Stimulated activated CD4-positive, alpha-beta T cell treated with anti-CD3 and anti-CD28 coated beads, TNF-alpha, amount 100 ng/mL, for 1 hour (primary cell): ENCODE results near the gene GPATCH8.
"Not testable (repeated sequence)": the region's sequence is repeated elsewhere in the genome, so short reads cannot be mapped to it uniquely, and the experiment has no call there.

Experiments used
- DNase-seq, 3 donors: peaks; one replicate each; pipeline ENCODE4 v3.0.0-alpha.2; 2020; ENCODE audit warnings: low read depth in 3 of 3, low spot score in 1 of 3

The GPATCH8 gene

DNA sequence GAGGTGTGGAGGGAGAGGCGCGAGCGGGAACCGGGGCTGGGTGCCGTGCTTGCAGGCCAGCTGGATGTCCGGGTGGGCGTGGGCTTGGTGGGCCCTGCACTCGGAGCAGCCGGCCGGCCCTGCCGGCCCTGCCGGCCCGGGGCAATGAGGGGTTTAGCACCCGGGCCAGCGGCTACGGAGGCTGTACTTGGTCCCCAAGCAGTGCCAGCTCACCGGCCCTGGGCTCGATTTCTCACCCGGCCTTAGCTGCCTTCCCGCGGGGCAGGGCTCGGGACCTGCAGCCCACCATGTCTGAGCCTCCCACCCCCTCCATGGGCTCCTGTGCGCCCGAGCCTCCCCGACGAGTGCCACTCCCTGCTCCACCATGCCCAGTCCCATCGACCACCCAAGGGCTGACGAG is 24.7 kb upstream of the GPATCH8 start:
- DNase-seq = no peak

DNA sequence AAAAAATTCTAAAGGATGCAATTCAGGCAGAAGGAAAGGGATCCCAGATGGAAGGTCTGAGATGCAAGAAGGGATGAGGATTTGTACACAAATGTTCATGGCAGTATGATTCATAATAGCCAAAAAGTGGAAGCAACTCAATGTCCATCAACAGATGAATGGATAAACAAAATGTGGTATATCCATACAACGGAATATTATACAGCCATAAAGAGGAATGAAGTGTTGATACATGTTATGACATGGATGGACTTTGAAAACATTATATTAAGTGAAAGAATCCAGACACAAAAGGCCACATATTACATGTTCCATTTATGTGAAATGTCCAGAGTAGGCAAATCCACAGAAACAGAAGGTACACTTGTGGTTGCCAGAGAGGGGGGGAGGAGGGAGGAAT is 23.9 kb upstream of the GPATCH8 start:
- DNase-seq = no peak

DNA sequence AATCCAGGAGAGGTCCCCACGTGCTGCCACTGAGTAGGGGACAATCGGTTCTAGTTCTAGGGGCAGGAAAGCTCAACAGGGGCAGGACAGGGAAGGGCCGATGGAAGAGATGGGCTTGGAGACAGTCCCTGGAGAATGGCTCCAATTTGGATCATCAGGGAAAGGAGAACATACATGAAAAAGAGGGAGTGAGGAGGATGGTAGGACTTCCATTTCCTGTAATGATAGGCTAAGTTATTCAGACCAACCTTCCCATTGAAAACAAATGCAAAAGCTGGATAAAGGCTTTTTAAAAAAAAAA is 20.4 kb upstream of the GPATCH8 start:
- DNase-seq = no peak

DNA sequence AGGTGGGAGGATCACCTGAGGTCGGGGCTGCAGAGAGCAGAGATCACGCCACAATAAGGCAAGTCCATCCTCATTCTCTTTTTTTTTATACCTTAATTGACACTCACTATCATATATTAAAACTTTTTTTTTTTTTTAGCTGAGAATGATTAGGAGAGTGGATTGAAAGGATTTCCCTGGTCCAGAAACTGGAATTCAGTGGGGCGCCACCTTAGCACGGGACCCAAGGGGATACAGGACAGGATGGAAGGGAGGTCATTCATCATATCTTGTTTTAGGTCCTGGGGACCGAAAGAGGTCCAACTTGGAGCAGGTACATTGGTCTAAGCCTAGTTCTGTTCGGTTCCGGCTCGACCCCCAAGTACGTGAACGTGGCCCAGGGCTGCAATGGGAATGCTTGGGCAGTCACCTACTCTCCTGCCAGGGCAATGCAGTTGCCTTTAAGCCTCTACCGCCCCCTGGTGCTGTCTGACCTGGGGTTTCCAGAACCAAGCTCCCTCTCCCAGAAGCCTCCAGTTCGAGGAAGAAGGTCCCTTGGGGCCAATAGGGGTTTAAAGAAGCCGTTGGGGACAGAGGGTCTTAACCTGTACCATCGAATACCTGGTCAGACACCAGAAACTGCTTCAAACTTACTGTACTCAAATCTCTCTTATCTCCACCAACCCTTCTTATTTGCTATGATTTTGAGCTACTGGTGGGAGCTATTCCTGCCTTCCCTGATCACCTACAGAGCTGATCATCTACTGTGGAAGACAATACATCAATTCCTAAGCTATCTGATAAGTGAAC is 19.9 kb upstream of the GPATCH8 start:
- DNase-seq = peak in 1 of 3 donors; percentile 33

DNA sequence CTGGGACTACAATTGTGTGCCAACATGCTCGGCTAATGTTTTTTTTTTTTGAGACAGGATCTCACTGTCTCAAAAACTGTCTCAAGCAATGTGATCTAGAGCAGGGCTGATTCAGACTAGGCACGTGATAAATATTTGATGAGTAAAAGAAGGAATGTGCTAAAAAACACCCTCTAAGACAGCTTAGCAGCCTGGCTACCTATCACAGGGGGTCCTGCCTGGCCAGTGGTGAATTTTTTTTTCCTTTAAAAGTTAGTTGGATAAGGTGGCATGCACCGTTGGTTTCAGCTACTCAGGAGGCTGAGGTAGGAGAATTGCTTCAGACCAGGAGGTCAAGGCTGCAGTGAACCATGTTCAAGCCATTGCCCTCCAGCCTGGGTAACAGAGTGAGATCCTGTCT is 14.8 kb upstream of the GPATCH8 start:
- no peak for DNase-seq

DNA sequence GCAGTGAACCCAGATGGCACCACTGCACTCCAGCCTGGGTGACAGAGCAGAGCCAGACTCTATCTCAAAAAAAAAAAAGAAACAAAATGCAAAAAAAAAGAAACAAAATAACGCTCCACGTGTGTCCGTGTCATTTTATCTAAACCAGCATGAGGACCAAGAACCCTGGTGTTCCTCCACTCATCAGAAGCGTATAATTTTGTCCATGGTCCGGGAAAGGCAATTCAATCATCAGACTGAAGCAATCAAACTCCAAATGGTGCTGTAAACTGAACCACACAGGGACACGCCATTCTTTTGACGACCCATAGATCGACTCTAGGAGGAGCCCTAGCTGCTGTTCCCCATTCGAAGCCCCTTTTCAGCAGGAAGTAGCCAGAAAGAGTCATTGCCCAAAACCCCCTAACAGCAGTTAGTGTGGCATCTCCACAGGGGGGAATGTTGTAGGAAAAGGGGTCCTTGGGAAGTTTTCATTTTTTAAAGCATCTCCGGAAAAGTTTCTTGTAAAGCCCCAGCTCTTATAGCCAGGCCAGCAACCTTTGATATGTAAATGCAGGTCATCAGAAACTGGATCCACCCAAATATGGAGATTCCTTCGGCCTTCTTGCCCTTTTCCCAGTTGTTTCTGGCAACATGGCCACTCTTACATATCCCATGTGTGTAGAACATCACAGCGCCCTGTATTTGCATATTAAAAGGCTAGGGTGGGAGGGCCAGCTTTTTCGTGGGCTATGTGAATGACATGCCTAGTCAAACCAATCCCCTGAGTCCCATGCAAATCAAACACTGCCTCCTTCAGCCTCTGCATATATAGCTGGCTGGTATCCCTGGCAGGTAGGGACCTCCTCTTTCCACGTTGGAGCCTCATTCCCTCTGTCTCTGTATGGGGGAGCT is 8.3 kb upstream of the GPATCH8 start:
- DNase-seq = not testable (repeated sequence)

DNA sequence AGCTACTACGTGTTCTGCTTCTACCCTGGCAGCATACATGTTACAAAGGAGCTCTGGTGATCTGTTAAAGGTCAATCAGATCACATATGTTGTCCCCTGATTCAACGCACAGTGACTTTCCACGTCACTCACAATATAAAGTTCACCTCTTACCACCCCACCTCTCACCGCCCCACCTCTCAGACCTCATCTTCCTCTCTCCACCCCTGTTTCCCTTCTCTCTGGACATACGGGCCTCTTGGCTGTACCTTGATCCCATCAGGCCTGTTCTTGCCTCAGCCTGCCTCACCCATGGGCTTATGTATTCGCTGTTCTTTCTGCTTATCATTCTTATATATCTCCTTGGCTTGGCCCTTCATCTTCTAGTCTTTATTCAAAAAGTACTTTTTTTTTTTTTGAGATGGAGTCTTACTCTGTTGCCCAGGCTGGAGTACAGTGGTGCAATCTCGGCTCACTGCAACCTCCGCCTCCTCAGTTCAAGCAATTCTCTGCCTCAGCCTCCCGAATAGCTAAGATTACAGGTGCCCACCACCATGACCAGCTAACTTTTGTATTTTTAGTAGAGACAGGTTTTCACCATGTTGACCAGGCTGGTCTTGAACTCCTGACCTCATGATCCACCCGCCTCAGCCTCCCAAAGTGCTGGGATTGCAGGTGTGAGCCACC is 3.9 kb upstream of the GPATCH8 start:
- DNase-seq = not testable (repeated sequence)

DNA sequence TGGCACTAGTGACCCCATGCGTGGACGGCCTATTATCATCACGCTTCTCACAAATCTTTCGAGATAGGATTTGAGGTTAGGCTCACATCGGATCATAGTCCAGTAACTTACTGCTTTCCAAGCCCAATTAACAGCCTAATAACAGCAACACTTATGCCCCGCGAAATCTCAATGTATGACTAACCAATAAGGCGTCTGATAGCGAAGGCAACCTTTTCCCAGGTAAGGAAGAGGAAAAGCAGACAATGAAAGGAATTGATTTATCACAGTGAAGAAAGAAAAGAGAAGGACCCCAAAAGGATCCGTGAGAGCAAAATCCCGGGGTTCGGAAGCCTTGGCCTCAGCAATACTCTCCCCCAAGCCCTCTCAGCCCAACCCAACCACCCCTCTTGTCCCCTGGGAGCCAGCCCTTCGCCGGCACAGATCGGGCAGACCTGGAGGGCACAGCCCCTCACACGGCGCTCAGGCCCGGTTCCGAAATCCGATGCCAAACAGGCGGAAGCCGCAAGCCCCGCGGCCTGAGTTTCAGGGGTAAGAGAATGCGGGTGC is 534 bp downstream of the GPATCH8 start:
- DNase-seq = peak in 1 of 3 donors; percentile 2

DNA sequence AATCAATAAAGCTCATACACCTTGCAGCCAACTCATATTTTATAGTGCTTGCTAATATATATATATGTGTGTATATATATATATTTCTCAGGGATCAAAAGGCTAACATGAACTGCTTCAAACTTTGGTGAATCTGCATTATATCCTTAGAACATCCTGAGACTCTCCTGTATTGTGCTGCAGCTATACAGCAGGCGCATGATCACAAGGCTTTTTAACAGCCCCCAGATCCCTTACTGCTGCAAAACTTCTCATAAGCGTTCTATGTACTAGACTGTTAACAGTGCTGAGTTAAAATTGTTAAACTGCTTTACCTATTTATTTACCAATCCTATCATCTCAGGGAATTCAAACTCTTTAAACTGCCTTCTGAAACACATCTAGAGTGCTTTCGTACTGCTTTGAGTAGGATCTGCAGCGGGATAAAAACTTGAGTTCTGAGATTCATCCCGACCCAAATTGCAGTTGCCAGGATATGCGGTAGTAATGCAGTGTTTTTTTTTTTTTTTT is 1.3 kb downstream of the GPATCH8 start:
- DNase-seq = no peak

DNA sequence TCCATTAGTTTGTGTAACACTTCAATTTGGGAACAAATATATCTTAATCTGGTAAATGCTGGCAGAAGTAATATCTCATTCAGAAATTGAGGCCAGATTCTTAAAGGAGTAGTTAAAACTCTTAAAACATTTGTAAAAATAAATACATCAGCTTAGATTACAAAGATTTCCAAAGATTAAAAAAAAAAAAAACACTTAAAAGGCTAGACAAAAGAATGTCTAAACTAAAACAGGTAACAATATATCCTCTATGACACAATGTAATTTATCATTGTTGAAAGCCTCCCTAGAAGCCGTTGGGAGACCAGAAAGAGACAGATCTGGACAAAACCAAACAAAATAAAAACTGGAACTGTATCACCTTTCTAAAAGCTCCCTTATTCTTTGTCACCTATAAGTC is 3.5 kb downstream of the GPATCH8 start:
- DNase-seq = no peak

DNA sequence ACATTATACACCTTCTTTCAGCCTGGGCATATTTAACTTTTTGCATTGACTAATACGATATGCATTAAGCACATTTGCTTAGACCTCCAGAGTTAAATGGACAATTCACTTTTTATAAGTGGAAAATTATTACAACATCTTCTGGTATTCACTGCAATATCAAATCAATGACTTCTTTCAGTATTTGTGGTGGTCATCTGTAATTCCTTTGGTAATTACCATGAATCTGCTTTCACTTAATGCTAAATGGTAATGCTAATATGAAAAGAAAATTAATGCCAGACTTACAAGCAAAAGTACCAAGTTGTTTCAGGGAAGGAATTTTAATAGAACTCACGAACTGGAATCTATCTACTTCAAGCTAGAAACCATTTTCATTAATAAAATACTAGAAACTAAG is 6.4 kb downstream of the GPATCH8 start:
- no peak for DNase-seq

DNA sequence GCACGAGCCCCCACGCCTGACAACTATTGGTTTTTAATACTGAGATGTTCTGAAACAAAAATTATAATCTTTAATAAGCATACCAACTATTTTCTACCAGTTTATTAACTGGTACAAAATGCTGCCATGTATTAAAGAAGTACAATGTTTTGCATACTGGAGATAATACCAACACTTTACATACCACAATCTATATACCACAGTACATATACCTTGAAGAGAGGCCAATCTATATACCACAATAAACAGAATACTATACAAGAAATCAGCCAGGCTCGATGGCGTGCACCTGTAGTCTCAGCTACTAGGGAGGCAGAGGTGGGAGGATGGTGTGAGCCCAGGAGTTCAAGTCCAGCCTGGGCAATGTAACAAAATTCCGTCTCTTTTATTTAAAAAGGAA is 9.9 kb downstream of the GPATCH8 start:
- no peak for DNase-seq

DNA sequence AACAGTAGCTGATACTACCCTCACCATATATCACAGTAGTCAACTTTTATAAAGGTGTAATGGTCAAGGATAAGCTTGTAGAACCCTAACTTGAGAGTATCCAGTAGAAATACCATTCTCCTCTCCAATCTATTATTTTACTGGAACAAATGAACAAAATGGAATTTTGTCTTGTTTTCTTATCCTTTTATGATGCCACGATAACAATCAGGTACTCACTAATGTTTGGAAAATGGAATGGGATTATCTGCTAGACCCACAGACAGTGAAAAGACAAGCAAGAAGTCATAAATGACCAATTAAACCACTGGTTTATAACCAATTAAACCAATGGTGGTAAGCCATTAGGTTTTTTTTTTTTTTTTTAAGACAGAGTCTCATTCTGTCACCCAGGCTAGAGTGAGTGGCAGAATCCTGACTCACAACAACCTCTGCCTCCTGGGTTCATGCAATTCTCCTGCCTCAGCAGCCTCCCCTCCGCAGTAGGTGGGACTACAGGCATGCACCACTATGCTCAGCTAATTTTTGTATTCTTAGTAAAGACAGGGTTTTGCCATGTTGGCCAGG is 10.4 kb downstream of the GPATCH8 start:
- no peak for DNase-seq

DNA sequence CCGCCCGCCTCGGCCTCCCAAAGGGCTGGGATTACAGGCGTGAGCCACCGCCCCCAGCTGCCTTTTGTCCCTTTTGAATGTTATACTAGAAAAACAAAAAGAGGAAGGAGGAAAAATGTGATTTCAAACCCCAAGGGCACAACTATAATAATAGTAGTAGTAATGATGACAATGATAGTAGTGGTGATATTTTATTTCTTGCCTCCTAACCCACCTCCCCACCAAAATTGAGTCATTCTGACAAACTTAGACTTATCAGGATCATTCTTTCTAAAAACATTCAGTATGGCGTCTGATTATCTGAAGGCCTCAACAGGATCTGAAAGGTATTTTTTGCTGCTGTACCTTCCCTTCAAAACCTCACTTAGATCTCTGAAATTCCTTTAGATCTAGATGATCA is 13.6 kb downstream of the GPATCH8 start:
- DNase-seq = no peak

DNA sequence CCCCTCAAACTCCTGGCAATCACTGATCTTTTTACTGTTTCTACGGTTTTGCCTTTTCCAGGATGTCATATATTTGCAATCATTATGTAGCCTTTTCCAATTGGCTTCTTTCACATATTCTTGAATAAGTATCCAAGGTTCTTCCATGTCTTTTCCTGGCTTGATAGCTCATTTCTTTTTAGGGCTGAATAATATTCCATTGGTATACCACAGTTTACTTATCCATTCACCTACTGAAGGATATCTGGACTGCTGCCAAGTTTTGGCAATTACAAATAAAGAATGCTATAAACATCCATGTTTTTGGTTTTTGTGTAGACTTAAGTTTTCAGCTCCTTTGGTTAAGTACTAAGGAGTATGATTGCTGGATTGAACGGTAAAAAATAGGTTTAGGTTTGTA is 16.0 kb downstream of the GPATCH8 start:
- no peak for DNase-seq

DNA sequence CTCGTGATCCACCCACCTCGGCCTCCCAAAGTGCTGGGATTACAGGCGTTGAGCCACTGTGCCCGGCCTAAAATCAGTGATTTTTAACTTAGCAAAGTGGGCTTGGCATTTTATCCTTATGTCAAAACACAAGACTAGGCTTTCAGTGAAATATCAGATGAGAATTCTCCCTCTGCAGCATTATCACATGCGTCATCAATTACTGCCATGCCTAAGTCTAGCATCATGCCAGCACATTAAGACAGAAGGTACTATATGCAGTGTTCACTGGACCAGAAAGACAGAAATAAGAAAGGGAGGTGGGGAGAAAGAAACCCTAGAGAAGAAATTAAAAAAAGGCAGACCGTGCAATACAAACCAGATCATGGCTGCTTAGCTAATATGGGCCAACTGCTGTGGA is 29.8 kb downstream of the GPATCH8 start:
- DNase-seq = no peak

DNA sequence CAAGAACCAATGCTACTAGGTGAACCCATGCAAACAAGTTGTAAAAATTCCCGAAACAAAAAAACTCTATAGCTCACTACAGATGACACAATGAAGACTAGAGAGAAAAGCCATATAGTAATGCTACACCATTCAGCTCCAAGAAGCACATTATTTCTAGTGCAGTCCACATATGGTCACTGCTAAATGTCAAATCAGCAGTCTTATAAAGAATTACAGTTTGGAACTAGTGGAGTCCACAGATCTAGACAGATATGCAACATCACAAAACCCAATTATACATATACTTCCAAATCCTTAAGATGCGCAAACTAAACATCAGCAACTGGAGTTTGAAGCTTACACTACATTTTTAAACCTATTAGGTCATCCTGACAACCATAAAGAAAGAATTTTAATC is 33.5 kb downstream of the GPATCH8 start:
- DNase-seq = no peak

DNA sequence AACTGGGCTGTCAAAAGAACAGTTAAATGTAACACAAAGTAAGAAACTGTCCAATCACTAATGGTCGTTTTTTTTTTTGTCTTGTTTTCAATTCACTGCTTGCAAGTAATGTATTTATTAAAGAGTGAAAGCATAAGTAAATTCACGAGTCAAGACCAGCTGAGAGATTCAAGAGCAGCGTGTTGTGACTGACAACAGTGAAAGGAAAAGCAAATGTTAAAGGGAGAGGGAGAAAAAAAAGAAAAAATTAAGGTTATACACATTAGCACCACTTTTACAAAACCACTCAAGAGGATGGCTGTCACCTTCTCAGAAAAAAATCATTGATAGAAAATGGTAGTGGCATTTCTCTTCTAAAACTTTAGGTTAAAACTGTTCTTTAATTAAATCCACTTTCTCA is 36.1 kb downstream of the GPATCH8 start:
- DNase-seq = no peak

DNA sequence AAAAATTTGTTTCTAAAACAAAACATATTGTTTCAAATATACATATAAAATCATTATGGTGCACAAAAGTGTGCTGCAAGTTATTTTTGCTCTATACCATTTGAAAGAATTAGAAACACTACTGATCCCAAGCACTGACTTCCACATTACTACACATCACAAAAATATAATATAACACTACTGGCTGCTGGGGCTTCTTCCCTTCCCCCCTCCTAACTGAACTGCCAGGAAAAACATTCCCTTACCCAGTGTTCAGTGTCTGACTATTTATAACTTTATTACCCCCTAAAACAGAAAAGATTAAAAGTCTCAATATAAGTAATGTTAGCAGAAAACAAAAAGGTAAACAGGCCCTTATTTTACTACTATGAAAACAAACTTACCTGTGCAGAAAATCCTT is 36.9 kb downstream of the GPATCH8 start:
- no peak for DNase-seq

DNA sequence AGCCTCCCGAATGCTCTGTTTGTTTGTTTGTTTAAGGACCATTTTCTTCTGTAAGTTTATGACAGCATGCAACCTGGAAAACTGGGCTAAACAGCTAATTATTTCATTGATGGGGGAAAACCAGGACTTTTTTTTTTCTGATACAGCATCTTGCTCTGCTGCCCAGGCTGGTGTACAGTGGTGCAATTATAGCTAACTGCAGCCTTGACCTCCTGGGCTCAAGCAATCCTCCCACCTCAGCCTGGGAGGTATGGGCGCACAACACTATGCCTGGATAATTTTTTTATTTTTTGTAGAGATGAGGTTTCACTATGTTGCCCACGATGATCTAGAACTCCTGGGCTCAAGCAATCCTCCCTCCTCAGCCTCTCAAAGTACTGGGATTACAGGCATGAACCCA is 37.3 kb downstream of the GPATCH8 start:
- no peak for DNase-seq

DNA sequence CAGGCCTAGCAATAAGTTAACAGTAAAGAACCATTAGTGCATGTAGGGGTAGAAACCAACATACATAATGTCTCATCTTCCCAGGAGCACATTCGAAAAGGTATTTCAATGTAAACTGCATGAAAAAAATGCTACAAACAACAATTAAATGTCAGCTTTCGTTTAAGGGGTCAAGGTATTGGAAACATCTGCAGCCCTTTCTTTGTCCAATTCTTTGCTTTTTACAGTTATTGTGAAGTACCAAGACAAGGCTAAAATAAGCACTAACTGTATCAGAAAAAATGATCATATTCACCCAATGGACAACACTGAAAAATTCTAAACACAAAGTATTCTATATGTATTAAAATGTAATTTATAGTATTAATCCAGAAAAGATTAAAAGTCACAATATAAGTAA is 37.9 kb downstream of the GPATCH8 start:
- DNase-seq = no peak
